DMS53 treated with DMSO at 0.1 percent for 48 hours (cell line): Measurements from ENCODE around the gene WDR70.
"Not testable (repeated sequence)": the region's sequence is repeated elsewhere in the genome, so short reads cannot be mapped to it uniquely, and the experiment has no call there.

Experiments
- DNase-seq: peaks from one replicate; lab custom pipeline; 2025; ENCODE audit not compliant: unreplicated experiment; lab: John Stamatoyannopoulos, UW

WDR70 gene

DNA sequence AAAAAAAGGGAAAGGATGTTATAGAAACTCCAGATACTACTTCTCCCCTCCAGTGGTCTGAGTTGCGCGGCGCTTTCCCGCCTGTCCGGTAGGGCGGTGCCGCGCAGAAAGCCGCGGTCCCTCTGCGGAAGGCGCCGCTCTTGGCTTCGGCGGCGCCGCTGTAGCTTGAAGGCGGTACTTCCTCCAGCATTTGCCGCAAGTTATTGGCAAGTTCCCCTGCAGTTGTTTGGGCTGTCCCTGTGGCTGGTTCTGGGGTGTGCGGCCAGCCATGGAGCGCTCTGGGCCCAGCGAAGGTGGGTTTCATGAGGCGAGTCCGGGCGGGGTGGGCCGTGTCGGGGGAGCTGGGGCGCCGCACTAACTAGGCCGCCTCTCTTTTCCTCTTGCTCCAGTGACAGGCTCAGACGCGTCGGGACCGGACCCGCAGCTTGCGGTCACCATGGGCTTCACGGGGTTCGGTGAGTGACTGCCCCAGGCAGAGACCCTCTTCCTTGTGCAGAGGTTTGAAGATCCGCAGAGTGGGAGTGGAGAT is at the start of gene WDR70:
Gene WDR70, plus strand, starts transcription at position 219 of the 529 bp plus-strand sequence. Its CDS starts 50 bp downstream, at position 269.
- peak; percentile 68 for DNase-seq

DNA sequence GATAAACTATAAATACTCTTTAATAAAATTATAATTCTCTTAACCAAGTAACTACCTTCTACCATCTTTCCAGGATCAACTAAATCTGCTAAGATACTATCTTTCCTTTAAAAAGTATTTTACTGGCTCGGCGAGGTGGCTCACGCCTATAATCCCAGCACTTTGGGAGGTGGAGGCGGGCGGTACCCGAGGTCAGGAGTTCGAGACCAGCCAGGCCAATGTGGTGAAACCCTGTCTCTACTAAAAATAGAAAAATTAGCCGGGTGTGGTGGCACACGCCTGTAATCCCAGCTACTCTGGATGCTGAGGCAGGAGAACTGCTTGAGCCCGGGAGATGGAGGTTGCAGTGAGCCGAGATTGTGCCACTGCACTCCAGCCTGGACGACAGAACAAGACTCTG is 44.4 kb upstream of the WDR70 start:
- not testable (repeated sequence) for DNase-seq

DNA sequence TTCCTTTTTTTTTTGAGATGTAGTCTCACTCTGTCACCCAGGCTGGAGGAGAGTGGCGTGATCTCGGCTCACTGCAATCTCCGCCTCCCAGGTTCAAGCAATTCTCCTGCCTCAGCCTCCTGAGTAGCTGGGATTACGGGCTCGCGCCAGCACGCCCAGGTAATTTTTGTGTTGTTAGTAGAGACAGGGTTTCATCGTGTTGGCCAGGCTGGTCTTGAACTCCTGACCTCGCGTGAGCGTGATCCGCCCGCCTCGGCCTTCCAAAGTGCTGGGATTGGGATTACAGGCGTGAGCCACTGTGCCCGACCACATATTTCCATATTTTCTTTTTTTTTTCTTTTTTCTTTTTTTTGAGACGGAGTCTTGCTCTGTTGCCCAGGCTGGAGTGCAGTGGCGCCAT is 36.4 kb upstream of the WDR70 start:
- not testable (repeated sequence) for DNase-seq

DNA sequence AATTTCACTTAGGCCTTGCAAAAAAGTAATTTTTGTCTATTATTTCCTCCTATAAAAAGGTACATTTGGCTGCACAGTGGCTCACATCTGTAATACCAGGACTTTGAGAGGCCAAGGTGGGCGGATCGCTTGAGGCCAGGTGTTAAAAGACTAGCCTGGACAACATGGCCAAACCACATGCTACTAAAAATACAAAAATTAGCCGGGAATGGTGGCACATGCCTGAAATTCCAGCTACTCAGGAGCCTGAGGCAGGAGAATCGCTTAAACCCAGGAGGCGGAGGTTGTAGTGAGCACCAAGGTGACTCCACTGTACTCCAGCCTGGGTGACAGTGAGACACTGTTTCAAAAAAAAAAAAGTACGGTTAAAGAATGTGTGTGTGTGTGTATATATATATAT is 24.0 kb upstream of the WDR70 start:
- no peak for DNase-seq

DNA sequence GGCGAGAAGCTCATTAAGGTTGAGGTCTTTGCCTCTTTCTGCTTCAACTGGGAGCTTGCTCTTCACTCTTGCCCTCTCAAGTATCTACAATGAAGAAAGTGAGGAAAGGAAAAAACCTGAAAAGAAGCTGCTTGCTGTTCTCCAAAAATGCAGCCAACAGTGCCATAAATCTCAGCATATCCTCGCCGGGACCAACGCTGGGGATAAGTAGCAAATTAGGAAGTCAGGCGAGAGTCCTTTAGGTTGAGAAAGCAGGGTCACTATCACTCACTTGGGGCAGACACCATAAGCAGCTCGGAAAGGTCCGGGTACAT is 8.6 kb upstream of the WDR70 start:
- DNase-seq, result no peak

DNA sequence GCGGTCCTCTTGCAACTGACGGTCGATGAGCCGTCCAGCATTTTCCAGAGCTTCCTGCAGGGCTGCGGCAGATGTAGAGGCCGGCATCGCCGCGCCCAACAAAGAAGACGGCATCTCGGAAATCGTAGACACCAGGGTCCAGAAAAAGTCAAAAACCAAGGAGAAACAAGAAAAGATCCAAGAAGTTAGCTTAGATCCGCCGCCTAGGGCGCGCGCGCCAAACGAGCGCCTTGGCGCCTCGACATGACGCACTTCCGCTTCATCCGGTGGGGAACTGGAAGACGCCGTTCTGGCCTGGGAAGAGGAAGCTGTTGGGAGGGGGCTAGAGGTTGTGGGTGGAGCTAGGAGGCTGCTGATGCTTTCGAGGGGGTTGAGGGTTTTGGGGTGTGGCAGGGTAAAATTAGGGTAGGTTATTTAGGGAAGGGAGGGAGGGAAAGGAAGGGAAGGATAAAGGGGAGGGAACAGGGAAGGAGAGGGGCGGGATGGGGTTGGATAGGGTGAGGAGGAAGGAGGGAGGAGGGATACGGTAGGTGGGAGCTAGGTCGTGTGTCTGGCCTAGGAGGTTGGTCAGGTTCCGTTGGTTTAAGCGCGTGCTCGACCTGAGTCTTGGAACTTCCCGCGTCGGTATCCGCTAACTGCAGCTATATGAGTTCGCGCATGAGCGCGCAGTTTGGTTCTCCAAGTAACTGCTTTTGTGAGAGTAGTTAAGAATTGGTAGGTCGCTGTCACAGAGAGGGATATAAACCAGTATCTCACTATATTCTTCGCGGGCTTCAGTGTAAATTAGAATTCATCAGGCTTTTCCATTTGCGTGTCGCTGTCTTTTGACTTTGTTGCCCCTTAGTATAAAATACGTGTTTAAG is 8.0 kb upstream of the WDR70 start, which contains the start of gene NUP155:
Gene NUP155, minus strand, starts transcription at position 243 of the 863 bp plus-strand sequence. Its CDS starts 129 bp downstream, at position 114.
- DNase-seq, result peak; percentile 75

DNA sequence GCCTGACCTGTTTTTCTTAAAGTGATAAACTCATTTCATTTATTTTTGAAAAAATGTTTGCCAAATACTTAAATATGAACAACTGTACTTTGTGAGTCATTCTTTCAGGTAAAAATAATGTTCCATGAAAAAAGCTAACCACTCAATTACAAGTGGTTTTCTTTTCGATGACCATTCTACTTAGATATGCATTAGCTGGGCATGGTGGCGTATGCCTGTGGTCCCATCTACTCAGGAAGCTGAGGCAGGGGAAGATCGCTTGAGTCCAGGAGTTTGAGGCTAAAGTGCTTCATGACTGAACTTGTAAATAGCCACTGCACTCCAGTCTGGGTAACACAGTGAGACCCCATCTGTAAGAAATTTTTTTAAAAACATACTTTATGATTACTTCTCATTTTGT is 4.0 kb upstream of the WDR70 start:
- DNase-seq, result peak; percentile 23

DNA sequence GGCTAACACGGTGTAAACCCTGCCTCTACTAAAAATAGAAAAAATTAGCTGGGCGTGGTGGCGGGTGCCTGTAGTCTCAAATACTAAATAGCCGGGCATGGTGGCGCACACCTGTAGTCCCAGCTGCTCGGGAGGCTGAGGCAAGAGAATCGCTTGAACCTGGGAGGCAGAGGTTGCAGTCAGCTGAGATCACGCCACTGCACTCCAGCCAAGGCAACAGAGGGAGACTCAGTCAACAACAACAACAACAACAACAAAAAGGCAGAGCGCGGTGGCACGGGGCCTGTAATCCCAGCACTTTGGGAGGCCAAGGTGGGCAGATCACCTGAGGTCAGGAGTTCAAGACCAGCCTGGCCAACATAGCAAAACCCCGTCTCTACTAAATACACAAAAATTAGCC is 1.1 kb upstream of the WDR70 start:
- DNase-seq, result not testable (repeated sequence)

DNA sequence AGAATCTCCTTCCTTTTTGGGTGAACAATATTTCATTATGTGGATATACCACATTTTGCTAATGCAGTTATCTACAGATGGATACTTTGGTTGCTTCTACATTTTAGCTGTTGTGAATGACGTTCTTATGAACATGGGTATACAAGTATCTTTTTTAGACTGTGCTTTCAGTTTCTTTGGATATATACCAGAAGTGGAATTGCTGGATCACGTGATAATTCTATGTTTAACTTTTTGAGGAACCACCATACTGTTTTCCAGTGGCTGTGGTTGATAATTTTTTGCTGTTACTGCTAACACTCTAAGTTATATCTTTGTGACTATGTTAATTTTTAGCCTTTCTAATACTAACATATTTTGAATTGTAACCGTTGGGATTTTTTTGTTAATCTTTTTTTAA is 12.5 kb downstream of the WDR70 start:
- no peak for DNase-seq

DNA sequence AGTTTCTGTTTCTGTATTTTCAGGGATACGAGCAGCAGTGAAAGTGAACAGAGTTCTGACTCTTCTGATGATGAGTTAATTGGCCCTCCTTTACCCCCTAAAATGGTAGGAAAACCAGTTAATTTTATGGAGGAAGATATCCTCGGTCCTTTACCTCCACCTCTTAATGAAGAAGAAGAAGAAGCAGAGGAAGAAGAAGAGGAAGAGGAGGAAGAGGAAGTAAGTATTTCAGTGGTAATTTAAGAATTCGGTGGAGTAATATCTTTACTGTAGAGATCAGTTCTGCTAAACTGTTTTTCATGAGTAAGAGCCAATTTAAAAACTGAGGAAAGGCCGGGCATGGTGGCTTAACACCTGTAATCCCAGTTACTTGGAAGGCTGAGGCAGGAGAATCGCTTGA is 17.2 kb downstream of the WDR70 start:
- no peak for DNase-seq

DNA sequence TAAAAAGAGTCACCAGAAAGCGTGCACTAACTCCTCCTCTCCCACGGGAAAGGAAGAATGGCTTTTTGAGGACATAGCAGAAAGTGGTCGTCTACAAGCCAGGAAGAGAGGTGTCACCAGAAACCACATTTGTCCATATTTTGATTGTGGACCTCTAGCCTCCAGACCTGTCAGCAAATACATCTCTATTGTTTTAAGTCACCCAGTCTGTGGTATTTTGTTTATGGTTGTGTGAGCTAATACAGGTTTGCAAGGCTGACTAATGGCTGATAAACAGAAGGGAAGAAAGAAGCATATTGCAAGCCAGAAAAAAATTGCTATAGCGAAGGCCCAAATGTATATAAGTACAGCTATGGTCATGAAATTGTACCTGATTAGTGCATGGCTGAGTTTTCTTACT is 21.4 kb downstream of the WDR70 start:
- no peak for DNase-seq

DNA sequence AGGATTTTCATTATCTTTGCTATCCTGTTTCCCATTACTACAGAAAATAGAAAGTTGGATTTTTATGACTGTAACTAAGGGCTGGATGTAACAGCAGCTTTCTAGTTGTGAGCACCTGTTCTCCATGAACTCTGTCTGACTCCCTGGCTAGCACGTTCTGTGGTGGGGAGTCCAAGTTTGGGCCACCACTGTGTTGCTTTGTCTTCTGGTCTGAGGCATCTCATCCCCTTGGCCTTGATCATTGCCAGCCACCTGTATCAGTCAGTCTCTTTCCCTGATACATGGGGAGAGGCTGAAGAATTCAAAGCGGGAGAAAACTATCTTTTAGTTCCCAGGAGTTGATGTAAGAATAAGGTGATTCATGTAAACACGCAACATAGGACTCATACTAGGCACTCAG is 33.4 kb downstream of the WDR70 start:
- no peak for DNase-seq

DNA sequence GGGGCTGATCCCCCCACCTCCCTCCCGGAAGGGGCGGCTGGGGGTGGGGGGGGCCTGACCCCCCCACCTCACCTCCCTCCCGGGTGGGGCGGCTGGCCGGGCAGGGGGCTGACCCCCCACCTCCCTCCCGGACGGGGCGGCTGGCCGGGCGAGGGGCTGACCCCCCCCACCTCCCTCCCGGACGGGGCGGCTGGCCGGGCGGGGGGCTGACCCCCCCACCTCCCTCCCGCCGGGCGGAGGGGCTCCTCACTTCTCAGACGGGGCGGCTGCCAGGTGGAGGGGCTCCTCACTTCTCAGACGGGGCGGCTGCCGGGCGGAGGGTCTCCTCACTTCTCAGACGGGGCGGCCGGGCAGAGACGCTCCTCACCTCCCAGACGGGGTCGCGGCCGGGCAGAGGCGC is 36.3 kb downstream of the WDR70 start:
- DNase-seq, result not testable (repeated sequence)

DNA sequence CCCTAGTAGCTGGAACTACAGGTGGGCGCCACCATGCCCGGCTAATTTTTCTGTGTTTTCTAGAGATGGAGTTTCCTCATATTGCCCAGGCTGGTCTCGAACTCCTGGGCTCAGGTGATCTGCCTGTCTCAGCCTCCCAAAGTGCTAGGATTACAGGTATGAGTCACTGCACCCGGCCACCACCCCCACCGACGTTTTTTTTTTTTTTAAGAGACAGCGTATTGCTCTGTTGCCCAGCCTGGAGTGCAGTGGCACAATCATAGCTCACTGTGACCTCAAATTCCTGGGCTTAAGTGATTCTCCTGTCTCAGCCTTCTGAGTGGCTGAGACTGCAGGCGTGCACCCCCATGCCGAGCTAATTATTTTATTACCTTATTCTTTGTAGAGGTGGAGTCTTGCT is 38.2 kb downstream of the WDR70 start:
- no peak for DNase-seq

DNA sequence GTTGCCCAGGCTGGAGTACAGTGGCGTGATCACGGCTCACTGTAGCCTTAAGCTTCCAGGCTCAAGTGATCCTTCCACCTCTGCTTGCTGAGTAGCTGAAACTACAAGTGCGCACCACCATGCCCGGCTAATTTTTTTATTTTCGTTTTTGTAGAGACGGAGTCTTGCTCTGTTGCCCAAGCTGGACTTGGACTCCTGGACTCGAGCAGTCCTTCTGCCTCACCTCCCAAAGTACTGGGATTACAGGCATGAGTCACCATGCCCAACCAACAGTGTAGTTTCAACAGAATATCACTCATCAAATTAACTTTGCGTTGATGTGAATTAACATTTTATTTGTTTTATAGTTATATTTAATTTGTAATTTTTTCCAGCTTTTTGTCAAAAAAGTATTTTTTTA is 45.3 kb downstream of the WDR70 start:
- no peak for DNase-seq

DNA sequence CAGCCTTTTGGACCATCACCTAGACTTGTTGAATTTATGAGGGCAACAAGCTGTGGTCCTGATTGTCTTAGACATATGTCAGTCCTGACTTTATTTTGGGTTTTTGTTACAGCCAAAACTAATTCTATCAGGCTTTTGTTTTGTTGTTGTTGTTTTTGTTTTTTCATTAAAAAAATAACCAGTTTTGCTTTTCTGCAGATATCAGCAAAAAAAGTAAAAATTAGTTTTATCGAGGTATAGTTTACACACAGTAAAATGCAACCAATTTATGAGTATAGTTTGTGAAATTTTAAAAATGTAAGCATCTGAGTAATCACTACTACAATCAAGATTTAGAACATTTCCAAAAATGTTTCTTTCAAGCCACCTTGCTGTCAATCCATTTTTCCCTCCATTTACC is 48.9 kb downstream of the WDR70 start:
- DNase-seq, result no peak

DNA sequence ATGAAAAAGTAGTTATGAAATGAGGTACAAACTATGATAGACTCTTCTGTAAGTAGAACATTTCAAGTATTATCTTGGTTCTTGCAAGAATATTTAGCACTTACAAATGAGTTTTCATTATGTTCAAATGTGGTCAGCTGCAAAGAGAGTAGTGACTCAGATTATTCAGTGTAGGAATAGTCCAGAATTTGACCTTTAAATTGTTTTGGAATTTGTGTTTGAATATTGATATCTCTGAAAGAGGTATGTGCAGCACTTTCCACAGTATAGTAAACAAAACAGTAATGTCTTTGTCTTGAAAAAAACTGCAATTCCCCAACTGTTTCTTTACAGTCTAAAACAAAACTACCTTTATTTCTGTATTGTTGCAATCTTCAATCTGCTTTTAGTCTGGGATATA is 56.1 kb downstream of the WDR70 start:
- DNase-seq, result no peak

DNA sequence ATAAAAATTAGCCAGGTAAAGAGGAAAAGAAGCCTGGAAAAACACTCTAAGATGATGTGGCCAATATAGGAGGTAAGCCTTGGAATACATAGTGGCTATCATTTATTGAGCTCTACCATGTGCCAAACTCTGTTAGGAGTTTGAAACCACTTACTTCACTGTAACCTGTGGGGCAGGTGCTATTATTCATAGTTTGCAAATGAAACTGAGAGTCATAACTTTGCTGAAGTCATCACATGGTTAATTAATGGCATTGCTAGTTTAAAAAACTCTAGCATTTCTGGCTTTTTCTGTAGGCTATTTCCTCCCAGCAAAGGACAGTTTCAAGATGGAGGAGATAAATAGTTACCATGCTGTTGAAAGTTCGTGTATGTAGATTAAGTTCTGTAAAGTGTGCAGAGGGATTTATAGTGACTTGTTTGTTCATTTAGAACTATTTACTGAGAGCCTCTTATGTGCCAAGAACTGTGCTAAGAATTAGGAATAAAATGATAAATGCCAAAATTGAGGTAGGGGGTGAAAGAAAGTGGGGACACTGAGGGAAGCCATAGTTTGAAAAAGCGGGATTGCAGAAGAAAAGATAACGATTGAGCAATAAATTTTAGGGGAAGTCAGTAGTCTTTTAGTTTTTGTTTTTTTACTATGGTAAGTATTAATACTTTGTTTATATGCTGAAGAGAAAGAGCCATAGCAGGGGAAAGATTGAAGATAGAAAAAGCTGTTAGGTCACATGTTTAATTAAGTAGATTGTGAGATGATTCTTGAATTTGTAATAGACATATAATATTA is 57.2 kb downstream of the WDR70 start:
- DNase-seq, result no peak

DNA sequence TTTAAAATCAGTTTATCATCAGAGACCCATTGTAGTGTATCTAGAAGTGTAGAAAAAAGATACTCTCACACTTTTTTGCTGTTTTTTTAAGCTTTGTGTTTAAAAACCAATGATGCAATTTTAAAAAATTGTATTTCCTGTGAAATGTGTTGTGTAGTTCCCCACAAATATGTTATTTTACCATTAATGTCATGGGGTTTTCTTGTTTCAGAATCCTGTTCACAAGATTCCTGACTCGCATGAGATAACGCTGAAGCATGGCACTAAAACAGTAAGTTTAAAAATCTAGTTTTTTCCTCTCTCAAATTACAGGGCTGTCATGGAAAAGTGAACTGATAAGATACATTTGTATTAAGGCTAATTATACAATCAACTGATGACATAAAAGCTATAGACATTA is 58.6 kb downstream of the WDR70 start:
- no peak for DNase-seq

DNA sequence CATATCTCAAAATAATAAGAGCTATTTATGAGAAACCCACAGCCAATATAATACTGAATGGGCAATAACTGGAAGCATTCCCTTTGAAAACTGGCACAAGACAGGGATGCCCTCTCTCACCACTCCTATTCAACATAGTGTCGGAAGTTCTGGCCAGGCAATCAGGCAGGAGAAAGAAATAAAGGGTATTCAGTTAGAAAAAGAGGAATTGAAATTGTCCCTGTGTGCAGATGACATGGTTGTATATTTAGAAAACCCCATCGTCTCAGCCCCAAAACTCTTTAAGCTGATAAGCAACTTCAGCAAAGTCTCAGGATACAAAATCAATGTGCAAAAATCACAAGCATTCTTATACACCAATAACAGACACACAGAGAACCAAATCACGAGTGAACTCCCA is 66.7 kb downstream of the WDR70 start:
- not testable (repeated sequence) for DNase-seq

DNA sequence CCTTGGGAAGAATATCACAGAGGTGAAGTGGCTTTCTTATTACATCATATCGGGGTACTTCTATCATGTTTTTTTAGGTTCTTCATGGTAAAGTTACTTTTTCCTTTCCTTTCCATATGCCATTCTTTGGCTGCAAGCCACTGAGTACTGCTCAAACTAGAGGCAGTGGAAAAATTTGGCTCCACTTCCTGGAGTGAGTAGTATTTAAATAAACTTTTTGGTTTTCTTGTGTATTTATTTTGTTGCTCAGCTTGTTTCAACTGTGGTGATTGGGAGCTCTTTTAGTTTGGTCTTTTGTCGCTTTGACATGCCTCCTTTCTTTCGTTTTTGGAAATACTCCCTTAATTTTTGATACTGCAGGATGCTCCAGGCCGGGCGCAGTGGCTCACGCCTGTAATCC is 69.8 kb downstream of the WDR70 start:
- no peak for DNase-seq

DNA sequence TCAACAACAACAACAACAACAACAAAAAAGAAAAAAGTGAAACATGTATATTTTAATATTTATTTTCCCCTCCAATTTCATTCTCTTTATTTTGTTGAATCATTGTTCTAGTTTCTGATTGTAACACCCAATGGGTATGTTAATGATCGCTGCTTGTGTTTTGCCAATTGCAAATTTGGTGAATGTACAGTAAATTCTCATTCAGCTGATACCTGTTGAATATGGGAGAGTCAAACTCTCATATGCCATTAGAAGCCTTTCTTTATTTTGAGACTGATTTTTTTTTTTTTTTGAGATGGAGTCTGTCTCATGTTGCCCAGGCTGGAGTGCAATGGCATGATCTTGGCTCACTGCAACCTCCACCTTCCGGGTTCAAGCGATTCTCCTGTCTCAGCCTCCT is 72.9 kb downstream of the WDR70 start:
- DNase-seq, result not testable (repeated sequence)
